Fibroblast of peridontal ligament (primary cell): ENCODE measurements around the gene SSU72.

ENCODE experiments used
- DNase-seq: peaks from one replicate; pipeline ENCODE4 v3.0.0-alpha.2; 2010; ENCODE audit errors: extremely low read depth

SSU72 gene

DNA sequence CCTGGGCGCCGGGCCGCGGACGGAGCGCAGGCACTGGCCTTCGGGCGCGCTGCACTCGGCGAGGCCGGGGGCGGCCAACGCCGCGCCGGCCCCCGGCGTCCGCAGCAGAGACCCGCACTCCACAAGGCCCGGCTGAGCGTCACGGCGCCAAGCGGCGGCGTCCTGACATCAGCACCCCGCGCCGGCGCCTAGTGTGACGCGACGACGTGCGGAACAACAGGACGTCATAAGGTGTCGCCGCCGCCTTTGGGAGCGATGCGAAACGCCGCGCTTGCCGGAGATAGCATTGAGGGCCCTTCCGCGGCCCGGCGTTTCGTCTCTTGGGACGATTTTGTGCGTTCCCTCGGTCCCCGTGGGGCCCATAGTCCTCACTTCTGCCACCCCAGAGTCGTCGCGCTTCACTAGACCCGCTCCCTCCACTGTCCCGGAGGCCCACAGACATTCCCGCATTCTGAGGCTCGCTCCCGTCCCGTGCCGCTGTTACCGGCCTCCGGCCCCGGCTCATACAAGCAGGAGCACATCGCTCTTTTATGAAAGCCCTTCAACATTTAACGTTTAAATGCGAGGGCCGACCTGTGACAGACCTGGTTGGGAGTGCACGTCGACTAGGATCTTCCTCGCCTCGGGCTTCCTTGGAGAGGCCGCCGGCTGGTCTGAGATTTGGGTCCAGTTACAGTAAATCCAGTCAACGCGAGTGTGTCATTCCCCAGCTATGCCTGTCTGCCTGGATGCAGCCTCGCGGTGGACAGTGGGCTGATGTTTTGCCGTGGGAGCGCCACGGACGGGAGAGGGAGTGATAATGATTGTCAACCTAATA is at the start of gene SSU72:
SSU72 (minus strand) TSS at position 143 of the 817 bp plus-strand sequence. CDS start 306 bp downstream, outside the sequence.
- DNase-seq, result peak; percentile 89

DNA sequence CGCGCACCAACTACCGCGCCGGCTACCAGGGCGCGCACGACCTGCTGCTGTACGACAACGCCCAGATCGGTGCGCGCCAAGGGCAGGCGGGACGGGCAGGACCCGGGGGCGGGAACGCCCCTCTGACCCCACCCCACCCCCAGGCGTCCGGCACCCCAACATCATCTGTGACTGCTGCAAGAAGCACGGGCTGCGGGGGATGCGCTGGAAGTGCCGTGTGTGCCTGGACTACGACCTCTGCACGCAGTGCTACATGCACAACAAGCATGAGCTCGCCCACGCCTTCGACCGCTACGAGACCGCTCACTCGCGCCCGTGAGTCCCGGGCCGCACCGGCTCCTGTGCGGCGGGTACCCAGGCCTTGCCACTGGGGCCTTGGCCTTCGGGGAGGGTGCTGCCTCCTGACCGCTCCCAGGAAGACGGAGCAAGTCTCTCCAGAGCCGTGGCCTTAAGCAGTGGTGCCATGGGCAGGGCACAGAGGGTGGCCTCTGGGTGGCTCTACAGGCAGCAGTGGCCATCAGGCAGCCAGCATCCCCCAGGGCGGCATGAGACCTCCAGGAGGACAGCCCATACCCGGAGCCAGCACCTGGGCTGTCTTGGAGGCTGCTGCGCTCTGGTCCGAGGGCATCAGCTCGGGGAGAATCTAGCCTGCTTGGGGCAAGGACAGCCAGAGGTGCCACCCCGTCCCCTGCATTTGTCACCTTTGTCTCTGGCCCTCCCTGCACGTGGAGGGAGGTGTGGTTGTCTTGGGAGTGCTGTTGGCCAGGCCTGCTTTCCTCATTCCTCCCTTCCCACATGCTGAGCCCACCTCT is 49.2 kb upstream of the SSU72 start:
- no peak for DNase-seq

DNA sequence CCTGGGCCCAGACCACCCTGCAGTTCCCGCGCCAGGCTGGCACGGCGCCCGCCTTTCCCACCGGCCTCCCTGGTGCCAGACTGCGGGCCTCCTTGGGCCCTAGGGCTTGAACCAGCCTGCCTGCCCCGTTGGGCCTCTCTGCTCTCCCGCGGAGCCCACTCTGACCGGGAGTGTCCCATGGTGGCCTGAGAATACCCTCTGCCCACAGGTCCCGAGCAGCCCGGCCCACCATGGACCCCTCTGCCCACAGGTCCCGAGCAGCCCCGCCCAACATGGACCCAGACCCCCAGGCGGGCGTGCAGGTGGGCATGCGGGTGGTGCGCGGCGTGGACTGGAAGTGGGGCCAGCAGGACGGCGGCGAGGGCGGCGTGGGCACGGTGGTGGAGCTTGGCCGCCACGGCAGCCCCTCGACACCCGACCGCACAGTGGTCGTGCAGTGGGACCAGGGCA is 48.5 kb upstream of the SSU72 start:
- DNase-seq, result no peak

DNA sequence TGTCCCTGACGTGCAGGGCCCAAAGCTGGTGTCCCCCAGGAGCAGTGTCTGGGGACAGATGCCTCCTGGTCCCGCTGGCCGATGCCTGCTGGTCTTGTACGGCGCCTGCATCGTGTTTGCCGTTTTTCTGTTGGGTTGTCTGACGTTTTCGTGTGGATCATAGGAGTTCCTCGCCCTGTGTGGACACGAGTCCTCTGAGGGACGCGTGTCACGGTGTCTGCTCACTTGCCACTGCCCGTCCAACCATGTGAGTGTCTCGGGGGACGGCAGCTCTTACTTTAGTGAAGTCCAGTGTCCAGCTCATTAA is 48.1 kb upstream of the SSU72 start:
- DNase-seq, result no peak

DNA sequence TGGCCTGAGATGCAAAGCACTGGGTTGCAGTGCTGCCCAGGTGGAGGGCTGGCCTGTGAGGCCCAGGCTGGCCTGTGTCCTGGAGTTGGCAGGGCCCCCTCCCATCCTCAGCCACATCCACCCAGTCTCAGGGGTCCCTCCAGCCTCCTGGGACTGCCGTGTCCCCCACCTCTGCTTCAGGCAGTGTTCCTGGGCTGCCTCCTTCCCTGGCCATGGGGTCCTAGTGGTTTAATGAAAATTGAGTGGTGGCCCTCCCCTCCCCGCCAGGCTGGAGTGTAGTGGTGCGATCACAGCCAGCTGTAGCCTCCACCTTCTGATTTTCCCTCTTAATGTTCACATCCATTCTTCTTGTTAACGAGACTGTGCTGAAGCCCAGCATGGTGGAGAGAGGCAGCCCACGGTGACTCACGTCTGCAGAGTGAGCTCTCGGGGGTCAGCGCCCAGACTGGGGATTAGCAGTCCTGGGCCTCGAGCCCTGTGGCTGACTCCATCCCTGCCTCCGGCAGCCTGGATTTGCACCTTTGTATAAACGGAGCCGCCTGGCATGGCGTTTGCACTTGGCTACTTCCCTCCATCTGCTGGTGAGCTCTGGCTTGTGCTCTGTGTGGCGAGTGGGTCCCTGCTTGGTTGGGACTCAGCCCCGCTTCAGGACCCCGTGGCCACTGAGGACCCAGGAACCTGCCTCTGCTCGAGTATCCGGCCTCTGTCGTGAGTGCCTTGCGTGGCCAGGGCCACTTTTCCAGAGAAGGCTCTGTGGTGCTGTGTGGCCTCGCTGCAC is 47.5 kb upstream of the SSU72 start:
- DNase-seq, result no peak

DNA sequence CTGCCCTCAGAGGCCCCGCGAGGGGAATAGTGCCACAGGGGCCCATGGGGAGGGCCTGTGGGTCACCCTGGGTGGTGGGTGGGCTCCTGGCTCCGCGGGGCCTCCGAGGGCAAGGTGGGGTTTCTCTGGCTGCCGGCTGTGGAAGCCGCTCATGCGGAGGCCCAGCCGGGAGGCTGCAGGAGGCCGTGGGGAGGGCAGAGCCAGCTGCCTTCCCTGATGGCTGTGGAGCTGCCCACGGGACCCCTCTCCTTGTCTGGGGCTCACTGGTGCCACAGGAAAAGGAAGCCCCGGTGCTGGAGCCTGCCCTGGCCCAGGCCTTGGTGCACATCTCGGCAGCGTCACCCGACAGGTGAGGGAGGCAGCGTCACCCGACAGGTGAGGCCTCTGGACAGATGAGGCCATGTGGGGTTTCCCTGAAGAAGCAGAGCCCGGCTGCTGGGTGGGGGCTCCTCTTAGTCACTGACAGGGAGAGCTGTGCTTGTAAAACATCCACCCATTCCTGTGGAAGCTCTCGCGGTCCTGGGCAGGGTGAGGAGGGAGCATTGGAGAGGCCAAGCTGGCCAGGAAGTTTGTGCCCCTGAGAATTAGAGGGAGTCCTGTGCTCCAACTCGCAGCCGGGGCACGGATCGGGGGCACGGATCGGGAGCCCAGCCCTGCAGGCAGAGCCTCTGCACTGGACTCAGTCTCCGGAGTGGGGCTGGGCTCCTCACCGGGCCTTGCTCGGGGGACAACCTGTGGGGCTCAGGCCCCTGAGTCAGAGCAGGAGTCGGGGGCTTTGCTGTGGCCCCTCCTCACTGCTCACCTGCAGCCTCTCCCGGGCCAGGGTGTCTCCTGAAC is 46.7 kb upstream of the SSU72 start:
- DNase-seq, result no peak

DNA sequence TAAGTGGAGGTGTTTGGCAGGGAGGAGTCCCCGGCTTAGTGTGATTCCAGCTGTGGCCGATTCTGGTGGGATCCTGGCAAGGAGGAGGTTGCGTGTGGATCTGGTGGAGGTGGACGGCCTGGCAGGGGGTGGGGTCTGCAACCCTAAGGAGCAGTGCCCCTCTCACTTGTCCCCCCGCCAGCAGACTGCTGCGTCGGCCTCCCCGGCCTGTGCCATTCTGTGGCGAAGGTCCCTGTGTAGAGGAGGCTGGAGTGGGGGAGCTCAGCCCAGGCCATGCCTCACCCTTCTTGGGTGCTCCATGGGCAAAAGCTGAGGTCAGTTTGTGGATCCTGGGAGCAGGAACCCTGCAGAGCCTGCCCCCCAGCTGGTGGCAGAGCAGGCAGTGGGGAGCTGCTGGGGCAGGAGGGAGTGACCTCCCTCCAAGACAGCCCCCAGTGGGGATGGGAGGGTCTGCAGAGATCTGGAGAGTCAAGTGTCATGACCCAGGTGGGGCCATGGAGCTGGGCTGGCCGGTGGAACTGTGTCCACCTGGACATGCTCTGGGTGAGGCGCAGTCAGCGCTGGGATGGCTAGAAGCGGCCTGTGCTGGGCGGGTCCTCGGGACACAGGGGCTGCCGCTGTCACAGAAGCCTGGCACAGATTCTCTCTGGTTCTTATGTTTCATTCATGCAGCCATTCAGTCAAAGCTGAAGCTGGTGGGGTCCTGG is 45.9 kb upstream of the SSU72 start:
- DNase-seq, result no peak

DNA sequence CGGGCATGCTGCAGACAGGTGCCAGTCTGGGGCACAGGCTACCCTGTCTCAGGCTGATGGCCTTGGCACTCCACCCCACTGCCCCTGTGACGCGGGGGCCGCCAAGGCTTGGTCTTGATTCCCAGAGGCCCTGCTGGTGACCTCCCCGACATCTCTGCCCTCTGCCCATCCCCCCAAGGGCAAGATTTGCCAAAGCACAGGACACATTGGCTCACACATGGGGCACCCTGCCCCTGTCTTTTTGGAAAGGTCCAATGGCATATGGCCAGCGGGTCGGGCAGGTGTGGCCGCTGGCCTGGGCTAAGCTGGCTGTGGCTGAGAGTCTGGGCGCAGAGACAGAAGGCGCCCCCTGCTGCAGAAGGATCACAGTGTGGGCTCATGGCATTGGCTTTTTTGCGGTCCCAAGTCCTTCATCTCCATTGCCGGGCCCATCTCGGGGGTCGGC is 45.3 kb upstream of the SSU72 start:
- no peak for DNase-seq

DNA sequence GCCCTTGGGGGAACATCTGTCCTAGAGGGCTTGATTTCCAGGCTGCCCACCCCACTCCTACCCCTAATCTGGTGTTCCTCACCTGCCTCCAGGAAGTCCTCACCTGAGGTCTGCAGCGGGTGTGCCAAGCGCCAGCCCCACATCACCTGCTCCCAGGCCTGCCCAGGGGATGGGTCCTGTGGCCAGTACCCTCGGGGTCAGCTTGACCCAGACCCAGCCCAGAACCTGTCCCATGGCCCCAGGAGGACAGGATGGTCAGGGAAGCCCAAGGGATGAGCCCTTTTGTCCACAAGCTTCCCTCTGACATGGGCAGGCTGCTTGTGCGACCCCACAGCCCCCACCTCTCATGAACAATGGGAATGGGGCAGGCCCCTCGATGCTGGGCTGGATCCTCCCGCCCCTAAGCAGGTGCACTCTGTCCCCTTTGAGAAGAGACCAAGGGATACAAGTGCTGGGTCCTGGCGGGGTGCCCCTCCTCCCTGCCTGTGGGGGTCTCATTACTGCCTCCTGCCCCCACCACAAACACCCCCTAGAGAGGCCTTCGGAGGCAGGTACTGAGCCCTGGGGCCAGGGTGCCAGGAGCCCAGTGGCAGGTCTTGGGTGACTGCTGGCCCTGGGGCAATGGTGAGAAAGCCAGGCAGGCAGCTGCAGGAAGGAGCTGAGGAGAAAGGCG is 43.9 kb upstream of the SSU72 start:
- no peak for DNase-seq

DNA sequence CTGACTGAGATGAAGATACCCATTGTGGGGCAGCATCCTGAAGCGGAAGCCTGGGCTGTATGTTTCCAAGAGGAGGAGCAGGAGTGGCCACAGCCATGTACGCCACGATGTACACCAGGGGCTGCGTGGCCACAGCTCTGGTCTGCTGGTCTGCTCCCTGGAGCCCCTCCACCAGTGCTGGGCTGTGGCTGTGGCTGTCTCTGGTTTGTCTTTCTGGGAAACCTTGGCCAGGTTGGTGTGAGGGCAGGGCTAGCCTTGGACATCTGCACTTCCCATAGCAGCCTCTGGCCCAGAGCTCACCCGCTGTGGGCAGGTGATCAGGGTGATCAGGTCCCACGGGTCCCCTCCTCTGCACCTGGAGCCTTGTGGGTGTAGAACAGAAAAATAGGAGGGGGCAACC is 43.3 kb upstream of the SSU72 start:
- DNase-seq, result no peak

DNA sequence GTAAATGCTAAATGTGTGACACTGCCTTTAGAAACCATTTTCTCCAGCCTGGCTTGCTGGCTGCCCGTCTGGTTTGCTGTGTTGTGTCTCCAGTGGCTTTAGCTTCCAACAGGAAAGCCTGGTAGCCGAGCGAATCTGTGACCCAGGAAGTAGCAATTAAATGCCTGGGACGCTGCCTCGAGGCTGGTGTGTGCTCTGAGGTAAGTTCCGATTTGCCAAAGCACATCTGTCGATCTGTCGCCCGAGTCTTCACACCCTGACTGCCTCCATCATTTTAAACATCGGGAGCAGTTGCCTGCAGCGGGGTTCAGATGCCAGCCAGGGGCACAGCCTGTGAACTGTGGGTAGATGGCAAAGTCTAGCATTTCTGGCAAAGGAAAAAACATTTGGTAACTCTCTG is 42.9 kb upstream of the SSU72 start:
- no peak for DNase-seq

DNA sequence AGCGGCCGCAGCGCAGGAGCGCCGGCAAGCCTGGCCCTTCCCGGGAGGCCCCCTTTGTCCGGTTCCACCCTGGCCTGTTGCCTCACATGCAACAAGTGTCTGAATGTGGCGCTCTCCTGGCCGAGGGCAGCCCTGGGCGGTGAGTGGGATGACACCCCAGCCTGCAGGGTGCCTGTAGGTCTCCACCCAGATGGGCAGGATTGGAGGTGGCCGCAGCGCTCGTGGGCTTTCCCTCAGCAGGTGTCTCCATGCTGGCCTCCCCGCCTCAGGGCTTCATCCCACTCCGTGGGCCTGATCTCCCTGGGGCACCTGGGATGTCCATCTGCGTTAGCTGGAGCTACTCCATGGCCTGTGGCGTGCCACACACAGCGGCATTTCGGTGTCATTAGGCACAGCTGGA is 42.2 kb upstream of the SSU72 start:
- DNase-seq, result no peak

DNA sequence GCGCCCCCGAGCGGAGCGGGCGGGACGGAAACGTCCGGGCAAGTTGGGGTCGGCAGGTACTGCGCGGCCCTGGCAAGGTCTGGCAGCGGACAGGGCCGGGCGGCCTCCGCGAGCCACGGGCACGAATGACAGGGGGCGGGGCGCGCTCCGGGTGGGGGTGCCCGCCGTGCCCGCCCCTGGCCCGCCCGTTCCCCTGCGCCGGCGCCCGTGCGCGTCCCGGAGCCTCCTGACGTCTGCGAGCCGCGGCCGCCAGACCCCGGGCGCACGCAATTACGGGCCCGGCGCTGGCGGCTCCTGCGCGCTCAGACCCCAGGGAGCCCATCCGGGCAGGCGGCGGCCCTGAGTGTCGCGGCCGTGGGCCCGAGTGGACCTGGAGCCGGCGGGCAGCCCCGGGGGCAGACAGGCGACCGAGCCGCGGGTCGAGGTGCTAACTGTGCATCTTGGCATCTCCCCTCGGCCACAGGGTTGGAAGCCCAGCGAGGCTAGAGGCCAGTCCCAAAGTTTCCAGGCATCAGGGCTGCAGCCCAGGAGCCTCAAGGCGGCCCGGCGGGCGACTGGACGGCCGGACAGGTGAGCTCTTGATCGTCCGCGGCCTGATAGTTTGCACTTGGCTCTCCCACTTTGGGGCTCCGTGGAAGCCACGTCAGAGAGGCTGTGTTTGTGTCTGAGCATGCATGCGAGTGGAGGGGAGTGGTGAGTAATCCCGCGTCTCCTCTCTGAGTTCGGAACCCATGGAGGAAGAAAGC is 41.6 kb upstream of the SSU72 start:
- DNase-seq, result no peak

DNA sequence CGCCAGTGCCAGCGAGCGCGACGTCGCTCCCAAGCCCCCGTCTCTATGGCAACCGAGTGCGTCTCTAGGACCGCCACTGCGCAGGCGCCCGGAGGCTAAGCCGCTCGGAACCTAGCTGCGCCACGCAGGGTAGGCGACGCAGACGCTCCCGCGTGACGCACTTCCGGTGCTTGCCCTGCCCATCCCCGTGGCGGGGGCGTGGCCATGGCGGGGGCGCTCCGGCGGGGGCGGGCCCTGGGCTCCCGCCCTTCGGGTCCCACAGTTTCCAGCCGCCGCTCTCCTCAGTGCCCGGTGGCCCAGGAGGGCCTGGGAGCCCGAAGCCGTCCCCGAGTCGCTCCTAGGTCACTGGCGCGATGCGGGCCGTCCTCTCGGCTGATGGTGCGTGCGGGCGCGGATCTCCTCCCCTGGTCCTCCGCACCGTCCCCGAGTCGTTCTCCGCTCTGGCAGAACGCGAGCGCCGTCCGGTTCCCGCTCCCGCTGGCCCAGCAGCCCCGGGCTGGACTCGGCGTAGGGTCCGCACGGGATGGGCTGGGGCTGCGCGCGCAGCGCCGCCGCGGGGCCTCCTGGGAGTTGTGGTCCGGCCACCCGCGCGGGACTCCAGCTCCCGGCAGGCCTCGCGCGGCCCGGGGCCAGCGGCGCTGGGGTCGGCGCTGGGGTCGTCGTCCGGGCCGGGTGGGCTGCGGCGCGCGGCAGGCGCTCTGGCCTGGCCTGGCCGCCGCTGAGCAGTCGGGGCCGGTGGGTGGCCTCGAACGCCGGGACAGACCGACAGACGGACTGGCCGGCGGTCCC is 40.8 kb upstream of the SSU72 start, which contains the start of gene MIB2:
MIB2 (plus strand) TSS at position 245 of the 789 bp plus-strand sequence. CDS start 7,953 bp downstream, outside the sequence.
- DNase-seq, result peak; percentile 93

DNA sequence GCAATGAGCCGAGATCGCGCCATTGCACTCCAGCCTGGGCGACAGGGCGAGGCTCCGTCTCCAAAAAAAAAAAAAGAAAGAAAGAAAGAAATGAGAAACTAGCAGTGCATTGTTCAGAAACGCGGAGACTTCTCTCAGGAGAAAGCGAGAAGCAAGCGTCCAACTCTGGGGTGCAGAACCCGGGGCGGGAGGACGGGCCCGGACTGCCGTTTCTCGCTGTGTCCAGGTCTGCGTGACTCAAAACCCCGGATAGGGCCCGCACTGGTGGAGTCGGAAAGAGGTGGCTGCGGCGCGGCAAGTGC is 40.2 kb upstream of the SSU72 start:
- DNase-seq, result no peak

DNA sequence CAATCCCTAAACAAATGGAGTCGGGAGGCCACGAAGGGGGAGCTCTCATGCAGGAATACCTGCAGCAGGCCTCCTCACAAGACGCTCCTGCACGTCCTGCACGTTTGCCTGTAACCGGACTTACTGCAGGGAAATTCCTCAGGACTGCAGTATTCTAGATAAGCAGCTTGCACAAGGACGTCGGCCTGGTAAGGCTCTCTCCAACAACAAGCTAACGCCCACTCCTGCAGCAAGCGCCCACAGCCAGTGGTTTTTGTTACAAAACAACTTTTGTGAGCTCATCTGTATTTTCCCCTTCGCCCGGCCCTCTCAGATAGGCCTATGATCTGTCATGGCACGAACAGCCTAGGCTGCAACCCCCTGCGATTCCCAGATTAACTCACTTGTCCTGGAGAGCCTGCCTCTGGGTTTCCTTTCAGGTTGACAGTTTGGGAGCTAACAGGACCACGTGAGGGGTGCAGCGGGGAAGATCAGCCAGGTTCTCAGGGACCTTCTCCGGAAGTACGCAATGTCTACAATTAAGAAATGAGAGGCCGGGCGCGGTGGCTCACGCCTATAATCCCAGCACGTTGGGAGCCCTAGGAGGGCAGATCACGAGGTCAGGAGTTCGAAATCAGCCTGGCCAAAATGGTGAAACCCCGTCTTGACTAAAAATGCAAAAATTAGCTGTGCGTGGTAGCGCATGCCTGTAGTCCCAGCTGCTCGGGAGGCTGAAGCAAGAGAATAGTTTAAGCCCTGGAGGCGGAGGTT is 39.7 kb upstream of the SSU72 start:
- peak; percentile 82 for DNase-seq

DNA sequence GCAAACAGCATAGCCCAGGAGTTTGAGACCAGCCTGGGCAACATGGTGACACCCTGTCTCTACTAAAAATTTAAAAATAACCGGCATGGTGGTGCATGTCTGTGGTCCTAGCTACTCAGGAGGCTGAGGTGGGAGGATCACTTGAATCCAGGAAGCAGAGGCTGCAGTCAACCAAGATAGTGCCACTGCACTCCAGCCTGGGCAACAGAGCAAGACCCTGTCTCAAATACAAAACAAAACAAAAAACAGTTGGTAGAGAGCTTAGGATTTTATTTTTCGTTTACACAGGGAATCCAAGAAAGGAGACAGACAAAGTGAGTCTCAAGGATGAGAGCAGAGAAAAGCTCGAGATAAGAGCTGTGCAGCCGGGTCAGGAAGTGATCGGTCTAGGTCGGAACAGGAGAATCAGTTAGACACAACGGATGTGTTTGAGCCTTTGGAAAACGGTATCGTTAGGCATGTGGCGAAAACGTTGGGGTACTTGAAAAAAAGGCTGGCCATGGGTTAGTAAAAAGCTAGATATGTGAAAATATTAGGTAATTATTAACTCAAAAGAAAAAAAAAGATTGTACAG is 38.9 kb upstream of the SSU72 start:
- no peak for DNase-seq

DNA sequence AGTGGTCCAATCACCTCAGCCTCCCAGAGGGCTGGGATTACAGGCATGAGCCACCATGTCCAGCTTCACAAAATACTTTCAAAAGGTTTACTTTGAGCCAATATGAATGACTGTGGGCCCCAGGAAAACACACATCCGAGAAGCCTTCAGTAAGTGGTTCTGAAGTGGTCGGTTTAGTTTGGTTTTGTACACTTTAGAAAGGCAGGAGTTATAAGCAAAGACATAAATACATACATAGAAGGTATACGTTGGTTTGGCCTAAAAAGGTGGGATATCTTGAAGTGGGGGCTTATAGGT is 37.4 kb upstream of the SSU72 start:
- no peak for DNase-seq
